SK-N-SH (cell line): ENCODE measurements around the gene PCDHB9. TPM values are rescaled to one million over a fixed set of nuclear protein-coding genes. Genes with fewer than 3 reads are reported as not detected.
"Not testable (repeated sequence)": the region's sequence is repeated elsewhere in the genome, so short reads cannot be mapped to it uniquely, and the experiment has no call there.

Experiments used
- CTCF ChIA-PET: fragments of 300-600, 350-600 bp; formaldehyde crosslinking; extraction: SDS; loops from one replicate; lab custom pipeline; 2021; lab: Yijun Ruan, JAX
- POLR2A ChIA-PET: fragments of 350-600 bp; sonication (Branson Sonifier 250); formaldehyde crosslinking; extraction: SDS; loops from one replicate; lab custom pipeline; 2020; ENCODE audit warnings: antibody characterized with exemption, inconsistent platforms; lab: Yijun Ruan, JAX
- DNase-seq: peaks from one replicate; pipeline ENCODE4 v3.0.0; 2012
- H2AFZ ChIP-seq: fragments of 200-600 bp; sonication (generic); 2 replicates; pipeline ENCODE4 v1.8.1; 2016; ENCODE audit warnings: antibody characterized with exemption, mild to moderate bottlenecking, low read depth
- H3F3A ChIP-seq: fragments of 200-600 bp; sonication (generic); replicated peaks from 2 replicates; pipeline ENCODE3; 2016; ENCODE audit warnings: antibody characterized with exemption, mild to moderate bottlenecking; ENCODE audit not compliant: insufficient read depth
- H3K27ac ChIP-seq, 2 experiments: fragments of 200-500 bp in 1 of 2; fragments of 200-600 bp in 1 of 2; sonication (Bioruptor generic) in 1 of 2; sonication (generic), shearing (Covaris generic) in 1 of 2; 2 replicates each; pipeline versions ENCODE4 v1.5.1 to v1.6.1; 2014 to 2016; ENCODE audit warnings: low read depth in 2 of 2, inconsistent platforms in 1 of 2, low read length in 1 of 2, mild to moderate bottlenecking in 1 of 2, mixed read lengths in 1 of 2
- H3K27me3 ChIP-seq: fragments of 200-600 bp; sonication (generic), shearing (Covaris generic); 2 replicates; pipeline ENCODE4 v1.6.1; 2016; ENCODE audit warnings: mixed run types; ENCODE audit not compliant: insufficient read depth
- H3K36me3 ChIP-seq, 2 experiments: fragments of 200-500 bp in 1 of 2; fragments of 200-600 bp in 1 of 2; sonication (Bioruptor generic) in 1 of 2; sonication (generic) in 1 of 2; replicated peaks in 1 of 2; 2 replicates each; pipeline versions ENCODE3 to v1.5.1; 2014 to 2016; ENCODE audit warnings: low read length in 1 of 2, mild to moderate bottlenecking in 1 of 2; ENCODE audit not compliant: insufficient read depth in 2 of 2, control insufficient read depth in 1 of 2
- H3K4me1 ChIP-seq, 2 experiments: fragments of 200-500 bp in 1 of 2; fragments of 200-600 bp in 1 of 2; sonication (Bioruptor generic) in 1 of 2; sonication (generic), shearing (Covaris generic) in 1 of 2; 2 replicates each; pipeline versions ENCODE4 v1.5.1 to v1.6.1; 2014 to 2016; ENCODE audit warnings: low read depth in 1 of 2, low read length in 1 of 2, mixed run types in 1 of 2; ENCODE audit not compliant: insufficient read depth in 2 of 2, control insufficient read depth in 1 of 2
- H3K4me2 ChIP-seq: fragments of 200-600 bp; sonication (generic), shearing (Covaris generic); 2 replicates; pipeline ENCODE4 v1.6.1; 2017; ENCODE audit warnings: mixed run types
- H3K4me3 ChIP-seq, 2 experiments: fragments of 200-500 bp in 1 of 2; fragments of 200-600 bp in 1 of 2; sonication (Bioruptor generic) in 1 of 2; sonication (generic), shearing (Covaris generic) in 1 of 2; 2 replicates each; pipeline versions ENCODE4 v1.5.1 to v1.8.1; 2014 to 2016; ENCODE audit warnings: low read depth in 2 of 2, inconsistent platforms in 1 of 2, low read length in 1 of 2, mild to moderate bottlenecking in 1 of 2, mixed read lengths in 1 of 2, moderate library complexity in 1 of 2
- H3K79me2 ChIP-seq: fragments of 200-600 bp; sonication (generic); 2 replicates; pipeline ENCODE4 v1.8.1; 2017; ENCODE audit warnings: mild to moderate bottlenecking; ENCODE audit not compliant: insufficient read depth
- H3K9ac ChIP-seq: fragments of 200-600 bp; sonication (generic); 2 replicates; pipeline ENCODE4 v1.6.1; 2017; ENCODE audit warnings: mixed run types
- H3K9me2 ChIP-seq: fragments of 200-600 bp; sonication (generic); 2 replicates; pipeline ENCODE4 v1.6.1; 2017; ENCODE audit warnings: mixed run types
- H3K9me3 ChIP-seq: fragments of 200-600 bp; sonication (generic); 2 replicates; pipeline ENCODE4 v1.6.1; 2017; ENCODE audit warnings: mixed run types, mild to moderate bottlenecking, moderate library complexity
- H4K20me1 ChIP-seq: fragments of 200-600 bp; sonication (generic); 2 replicates; pipeline ENCODE4 v1.6.1; 2017; ENCODE audit warnings: mild to moderate bottlenecking, mixed run types; ENCODE audit not compliant: insufficient read depth
- WGBS: methylation state at CpG from one replicate; pipeline ENCODE4 v1.1.6; 2017; ENCODE audit warnings: low lambda C conversion rate; 5-methylcytosine and 5-hydroxymethylcytosine counted together
- polyA plus RNA-seq, 3 experiments: library from polyadenylated mRNA; depleted of rRNA; stranded (reverse); fragments of >200 nt; gene quantifications; 2 replicates each; pipeline ENCODE4 v1.2.3, GENCODE V29; 2012
- TF ChIP-seq, protein P1 (sequence below): fragments of 200-600 bp; sonication (generic); IDR thresholded peaks from 2 replicates; pipeline ENCODE4 v1.6.1; 2017; ENCODE audit warnings: antibody characterized with exemption, mild to moderate bottlenecking, moderate library complexity

The PCDHB9 gene
- polyA plus RNA-seq, 1 of the 3 experiments (the other 2 are of a cell fraction), result 2.4 TPM

DNA sequence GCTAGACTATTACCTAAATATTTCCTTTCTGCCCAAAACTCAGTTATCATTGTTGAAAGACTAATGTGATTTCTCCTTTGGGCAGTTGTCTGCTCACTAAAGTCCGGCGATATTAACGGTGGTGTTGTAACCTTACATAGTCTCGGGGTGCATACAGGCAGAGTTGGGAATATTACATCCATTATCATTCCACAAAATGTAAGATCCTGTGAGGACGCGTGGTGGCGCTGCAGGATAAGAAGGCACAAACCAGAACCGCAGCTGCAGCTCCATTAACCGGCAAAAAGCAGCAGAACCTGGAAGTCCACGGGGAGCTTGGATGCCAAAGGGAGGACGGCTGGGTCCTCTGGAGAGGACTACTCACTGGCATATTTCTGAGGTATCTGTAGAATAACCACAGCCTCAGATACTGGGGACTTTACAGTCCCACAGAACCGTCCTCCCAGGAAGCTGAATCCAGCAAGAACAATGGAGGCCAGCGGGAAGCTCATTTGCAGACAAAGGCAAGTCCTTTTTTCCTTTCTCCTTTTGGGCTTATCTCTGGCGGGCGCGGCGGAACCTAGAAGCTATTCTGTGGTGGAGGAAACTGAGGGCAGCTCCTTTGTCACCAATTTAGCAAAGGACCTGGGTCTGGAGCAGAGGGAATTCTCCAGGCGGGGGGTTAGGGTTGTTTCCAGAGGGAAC is 26.8 kb downstream of the PCDHB9 start, which contains the start of gene PCDHB13:
Gene PCDHB13, plus strand, starts transcription at position 264 of the 684 bp plus-strand sequence. Its CDS starts 205 bp downstream, at position 469.
- not testable (repeated sequence) for H3K9me3 ChIP-seq, DNase-seq, H2AFZ ChIP-seq

DNA sequence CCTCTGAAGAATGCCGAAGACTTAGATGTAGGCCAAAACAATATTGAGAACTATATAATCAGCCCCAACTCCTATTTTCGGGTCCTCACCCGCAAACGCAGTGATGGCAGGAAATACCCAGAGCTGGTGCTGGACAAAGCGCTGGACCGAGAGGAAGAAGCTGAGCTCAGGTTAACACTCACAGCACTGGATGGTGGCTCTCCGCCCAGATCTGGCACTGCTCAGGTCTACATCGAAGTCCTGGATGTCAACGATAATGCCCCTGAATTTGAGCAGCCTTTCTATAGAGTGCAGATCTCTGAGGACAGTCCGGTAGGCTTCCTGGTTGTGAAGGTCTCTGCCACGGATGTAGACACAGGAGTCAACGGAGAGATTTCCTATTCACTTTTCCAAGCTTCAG is 27.6 kb downstream of the PCDHB9 start:
- H4K20me1 ChIP-seq, H3K9me2 ChIP-seq, H2AFZ ChIP-seq, CTCF ChIA-PET, DNase-seq, POLR2A ChIA-PET, H3K27me3 ChIP-seq, H3K4me1 ChIP-seq, H3F3A ChIP-seq, H3K4me3 ChIP-seq, H3K9ac ChIP-seq, H3K27ac ChIP-seq, H3K4me2 ChIP-seq, H3K9me3 ChIP-seq, H3K79me2 ChIP-seq, H3K36me3 ChIP-seq: not testable (repeated sequence)
- 60% methylated on average over 7 of the region's 12 CpGs for WGBS

More for the DNA sequence above, 26.8 kb downstream of the PCDHB9 start, which contains the start of gene PCDHB13:
- CTCF ChIA-PET, result interaction anchor here (1.4 kb wide), 1 partner anchor 10 kb away, joined by 5 read pairs; the partner anchor contains the start of gene PCDHB14
- H3K9ac ChIP-seq, H4K20me1 ChIP-seq, H3K27ac ChIP-seq, H3K4me2 ChIP-seq, H3K27me3 ChIP-seq, H3K9me2 ChIP-seq, H3K79me2 ChIP-seq, H3K4me1 ChIP-seq, H3F3A ChIP-seq, POLR2A ChIA-PET, H3K36me3 ChIP-seq, H3K4me3 ChIP-seq: not testable (repeated sequence)
- WGBS, result 45% methylated on average over 11 of the region's 18 CpGs
- TF ChIP-seq, protein P1, sequence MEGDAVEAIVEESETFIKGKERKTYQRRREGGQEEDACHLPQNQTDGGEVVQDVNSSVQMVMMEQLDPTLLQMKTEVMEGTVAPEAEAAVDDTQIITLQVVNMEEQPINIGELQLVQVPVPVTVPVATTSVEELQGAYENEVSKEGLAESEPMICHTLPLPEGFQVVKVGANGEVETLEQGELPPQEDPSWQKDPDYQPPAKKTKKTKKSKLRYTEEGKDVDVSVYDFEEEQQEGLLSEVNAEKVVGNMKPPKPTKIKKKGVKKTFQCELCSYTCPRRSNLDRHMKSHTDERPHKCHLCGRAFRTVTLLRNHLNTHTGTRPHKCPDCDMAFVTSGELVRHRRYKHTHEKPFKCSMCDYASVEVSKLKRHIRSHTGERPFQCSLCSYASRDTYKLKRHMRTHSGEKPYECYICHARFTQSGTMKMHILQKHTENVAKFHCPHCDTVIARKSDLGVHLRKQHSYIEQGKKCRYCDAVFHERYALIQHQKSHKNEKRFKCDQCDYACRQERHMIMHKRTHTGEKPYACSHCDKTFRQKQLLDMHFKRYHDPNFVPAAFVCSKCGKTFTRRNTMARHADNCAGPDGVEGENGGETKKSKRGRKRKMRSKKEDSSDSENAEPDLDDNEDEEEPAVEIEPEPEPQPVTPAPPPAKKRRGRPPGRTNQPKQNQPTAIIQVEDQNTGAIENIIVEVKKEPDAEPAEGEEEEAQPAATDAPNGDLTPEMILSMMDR, result peak; percentile 17; the same call in 1 of the 2 replicates

DNA sequence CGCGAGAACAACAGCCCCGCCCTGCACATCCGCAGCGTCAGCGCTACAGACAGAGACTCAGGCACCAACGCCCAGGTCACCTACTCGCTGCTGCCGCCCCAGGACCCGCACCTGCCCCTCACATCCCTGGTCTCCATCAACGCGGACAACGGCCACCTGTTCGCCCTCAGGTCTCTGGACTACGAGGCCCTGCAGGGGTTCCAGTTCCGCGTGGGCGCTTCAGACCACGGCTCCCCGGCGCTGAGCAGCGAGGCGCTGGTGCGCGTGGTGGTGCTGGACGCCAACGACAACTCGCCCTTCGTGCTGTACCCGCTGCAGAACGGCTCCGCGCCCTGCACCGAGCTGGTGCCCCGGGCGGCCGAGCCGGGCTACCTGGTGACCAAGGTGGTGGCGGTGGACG is 28.5 kb downstream of the PCDHB9 start:
- H3K9me2 ChIP-seq, H3K4me1 ChIP-seq, H3K27me3 ChIP-seq, H3K9me3 ChIP-seq, H2AFZ ChIP-seq, POLR2A ChIA-PET, H3K36me3 ChIP-seq, H4K20me1 ChIP-seq, H3K9ac ChIP-seq, H3K79me2 ChIP-seq, H3K4me2 ChIP-seq, H3K27ac ChIP-seq, H3F3A ChIP-seq, H3K4me3 ChIP-seq, DNase-seq: not testable (repeated sequence)
- 72% methylated on average over 12 of the region's 40 CpGs for WGBS
- CTCF ChIA-PET, result interaction anchor here (1.4 kb wide), 1 partner anchor 349 kb away, joined by 4 read pairs; no protein-coding TSS in a partner anchor

DNA sequence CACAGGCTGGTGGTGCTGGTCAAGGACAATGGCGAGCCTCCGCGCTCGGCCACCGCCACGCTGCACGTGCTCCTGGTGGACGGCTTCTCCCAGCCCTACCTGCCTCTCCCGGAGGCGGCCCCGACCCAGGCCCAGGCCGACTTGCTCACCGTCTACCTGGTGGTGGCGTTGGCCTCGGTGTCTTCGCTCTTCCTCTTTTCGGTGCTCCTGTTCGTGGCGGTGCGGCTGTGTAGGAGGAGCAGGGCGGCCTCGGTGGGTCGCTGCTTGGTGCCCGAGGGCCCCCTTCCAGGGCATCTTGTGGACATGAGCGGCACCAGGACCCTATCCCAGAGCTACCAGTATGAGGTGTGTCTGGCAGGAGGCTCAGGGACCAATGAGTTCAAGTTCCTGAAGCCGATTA is 29.1 kb downstream of the PCDHB9 start:
- H3K9me2 ChIP-seq, H2AFZ ChIP-seq, H3K4me2 ChIP-seq, H3K4me3 ChIP-seq, H3K9ac ChIP-seq, H3K9me3 ChIP-seq, POLR2A ChIA-PET, H3K36me3 ChIP-seq, DNase-seq, H3K27me3 ChIP-seq, H3F3A ChIP-seq, H4K20me1 ChIP-seq, H3K27ac ChIP-seq, H3K79me2 ChIP-seq, H3K4me1 ChIP-seq: not testable (repeated sequence)
- CTCF ChIA-PET, result interaction anchor here (1.3 to 1.6 kb wide), 3 partner anchors 341 to 352 kb away, joined by 4 to 6 read pairs (median 5); no protein-coding TSS in a partner anchor
- 56% methylated on average over 17 of the region's 26 CpGs for WGBS
